Skeletal muscle satellite cell (primary cell): Measurements from ENCODE around the gene CCDC85B.

Experiments used
- H3K27me3 ChIP-seq: 2 replicates; pipeline ENCODE4 v1.7.0; 2013; ENCODE audit warnings: low read length; ENCODE audit not compliant: control insufficient read depth, insufficient read depth
- H3K36me3 ChIP-seq: 2 replicates; pipeline ENCODE4 v1.7.0; 2013; ENCODE audit warnings: mild to moderate bottlenecking, control low read depth, low read length; ENCODE audit not compliant: insufficient read depth
- H3K4me1 ChIP-seq: 2 replicates; pipeline ENCODE4 v1.7.0; 2013; ENCODE audit warnings: low read length; ENCODE audit not compliant: control insufficient read depth, insufficient read depth
- H3K4me2 ChIP-seq: 2 replicates; pipeline ENCODE4 v1.7.0; 2013; ENCODE audit warnings: mild to moderate bottlenecking, low read length
- H3K4me3 ChIP-seq: 2 replicates; pipeline ENCODE4 v1.7.0; 2013; ENCODE audit warnings: low read length
- H3K9ac ChIP-seq: 2 replicates; pipeline ENCODE4 v1.7.0; 2013; ENCODE audit warnings: mild to moderate bottlenecking, low read depth, low read length, moderate library complexity
- H3K9me3 ChIP-seq: replicated peaks from 2 replicates; pipeline ENCODE4 v1.7.0; 2013; ENCODE audit warnings: mild to moderate bottlenecking, control low read depth, low read length

Gene CCDC85B

DNA sequence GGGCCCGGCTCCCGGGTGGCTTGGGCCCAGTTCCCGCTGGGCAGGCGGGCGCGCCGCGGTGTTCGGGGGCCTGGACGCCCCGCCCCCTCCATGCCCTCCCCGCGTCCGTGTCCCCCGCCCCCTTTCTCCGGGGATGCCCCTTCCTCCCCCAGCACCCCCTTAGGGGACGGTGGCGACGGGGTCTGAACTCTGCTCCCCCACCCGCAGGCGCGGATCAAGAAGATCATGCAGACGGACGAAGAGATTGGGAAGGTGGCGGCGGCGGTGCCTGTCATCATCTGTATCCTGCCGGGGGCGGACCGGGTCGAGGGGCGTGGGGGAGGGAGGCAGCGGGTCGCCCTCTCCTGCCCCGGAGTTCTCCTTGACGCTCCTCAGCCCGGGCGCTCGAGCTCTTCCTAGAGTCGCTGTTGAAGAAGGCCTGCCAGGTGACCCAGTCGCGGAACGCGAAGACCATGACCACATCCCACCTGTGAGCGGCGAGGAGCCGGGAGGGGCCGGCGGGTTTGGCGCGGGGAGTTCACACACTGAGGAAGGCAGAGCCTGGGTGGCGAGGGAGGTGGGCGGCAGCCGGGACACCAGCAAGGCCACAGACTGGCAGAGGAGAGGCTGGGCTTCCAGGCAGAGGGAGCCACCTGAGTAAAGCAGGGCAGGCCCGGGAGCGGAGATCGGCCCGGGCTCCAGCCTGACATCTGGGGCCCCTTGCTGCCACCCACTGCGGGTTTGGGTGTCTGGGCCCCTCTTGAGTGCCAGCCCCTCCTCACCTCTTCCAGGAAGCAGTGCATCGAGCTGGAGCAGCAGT, 29.3 kb downstream of the CCDC85B start:
- no peaks in the 10 kb centered on the region for H3K27me3 ChIP-seq
- peaks cover 49% of the 10 kb centered on the region for H3K4me1 ChIP-seq
- H3K4me3 ChIP-seq, result peak overlapping the region; percentile 93
- H3K36me3 ChIP-seq, result peaks cover 53% of the 10 kb centered on the region
- H3K9me3 ChIP-seq, result no peaks in the 10 kb centered on the region
- H3K4me2 ChIP-seq, result peak overlapping the region; percentile 93
- peak overlapping the region; percentile 88 for H3K9ac ChIP-seq

DNA sequence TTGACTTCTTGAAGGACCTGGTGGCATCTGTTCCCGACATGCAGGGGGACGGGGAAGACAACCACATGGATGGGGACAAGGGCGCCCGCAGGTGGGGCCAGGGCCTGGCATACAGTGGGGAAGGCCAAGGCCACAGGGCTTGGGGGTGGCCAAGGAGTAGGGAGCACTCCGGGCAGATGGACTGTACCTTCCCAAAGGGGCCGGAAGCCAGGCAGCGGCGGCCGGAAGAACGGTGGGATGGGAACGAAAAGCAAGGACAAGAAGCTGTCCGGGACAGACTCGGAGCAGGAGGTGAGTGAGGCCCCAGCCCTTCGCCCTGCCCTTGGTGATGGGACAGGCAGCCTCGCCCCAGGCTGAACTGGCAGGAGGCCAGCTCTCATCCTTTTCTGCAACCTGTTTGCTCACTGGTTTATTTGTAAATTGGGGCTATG, 29.9 kb downstream of the CCDC85B start:
- Histone ChIP-seq H3K9ac (peak overlapping the region; percentile 88), H3K4me2 (peak overlapping the region; percentile 93), H3K27me3 (no peaks in the 10 kb centered on the region), H3K9me3 (no peaks in the 10 kb centered on the region), H3K4me3 (peak overlapping the region; percentile 93), H3K36me3 (peaks cover 60% of the 10 kb centered on the region), H3K4me1 (peaks cover 42% of the 10 kb centered on the region)

DNA sequence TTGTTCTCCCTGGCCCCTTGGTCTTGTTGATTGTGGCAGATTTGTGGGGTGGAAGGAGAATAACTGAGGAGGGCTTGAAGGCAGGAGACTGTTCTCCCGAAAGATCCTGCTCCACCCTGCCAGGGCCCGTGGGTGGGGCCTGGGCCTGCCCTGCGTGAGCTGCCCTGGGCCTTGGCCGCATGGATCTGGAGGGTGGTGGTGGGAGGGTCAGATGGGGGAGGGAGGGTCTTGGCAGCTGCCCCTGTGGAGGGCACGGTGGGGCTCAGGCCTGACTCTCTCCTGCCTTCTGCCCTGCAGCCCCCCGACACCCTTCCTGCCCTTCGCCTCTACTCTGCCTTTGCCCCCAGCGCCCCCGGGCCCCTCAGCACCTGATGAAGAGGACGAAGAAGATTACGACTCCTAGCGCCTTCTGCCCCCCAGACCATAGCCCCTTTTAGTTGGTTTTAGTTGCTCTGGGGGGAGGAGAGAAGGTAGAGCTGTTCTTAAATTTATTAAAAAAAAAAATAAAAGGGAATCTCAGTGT, 30.6 kb downstream of the CCDC85B start:
- no peaks in the 10 kb centered on the region for H3K27me3 ChIP-seq
- no peaks in the 10 kb centered on the region for H3K9me3 ChIP-seq
- peak overlapping the region; percentile 93 for H3K4me2 ChIP-seq
- H3K9ac ChIP-seq, result peak overlapping the region; percentile 88
- H3K36me3 ChIP-seq, result peaks cover 64% of the 10 kb centered on the region
- peak overlapping the region; percentile 93 for H3K4me3 ChIP-seq
- peaks cover 37% of the 10 kb centered on the region for H3K4me1 ChIP-seq

DNA sequence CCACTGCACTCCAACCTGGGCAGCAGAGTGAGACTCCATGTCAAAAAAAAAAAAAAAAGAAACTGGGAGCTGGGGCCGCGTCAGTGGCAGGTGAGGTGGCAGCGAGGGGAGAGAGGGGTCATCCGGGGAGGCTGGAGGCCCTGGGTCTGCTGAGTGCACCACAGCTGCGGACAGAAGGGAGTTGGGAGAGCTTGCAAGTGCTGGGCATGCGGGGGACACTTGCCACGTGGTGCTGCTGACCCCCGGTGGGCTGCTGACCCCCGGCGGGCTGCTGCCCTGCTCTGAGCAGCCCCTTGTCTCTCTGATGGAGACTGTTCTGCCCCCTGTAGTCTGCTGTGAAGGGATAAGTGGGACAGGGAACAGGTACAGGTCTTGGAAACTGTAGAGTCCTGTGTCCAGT, 31.4 kb downstream of the CCDC85B start:
- no peaks in the 10 kb centered on the region for H3K9me3 ChIP-seq
- H3K4me1 ChIP-seq, result peaks cover 29% of the 10 kb centered on the region
- no peak overlapping the region for H3K9ac ChIP-seq
- H3K4me3 ChIP-seq, result no peak overlapping the region
- H3K36me3 ChIP-seq, result peaks cover 62% of the 10 kb centered on the region
- H3K27me3 ChIP-seq, result no peaks in the 10 kb centered on the region
- H3K4me2 ChIP-seq, result peak overlapping the region; percentile 37

DNA sequence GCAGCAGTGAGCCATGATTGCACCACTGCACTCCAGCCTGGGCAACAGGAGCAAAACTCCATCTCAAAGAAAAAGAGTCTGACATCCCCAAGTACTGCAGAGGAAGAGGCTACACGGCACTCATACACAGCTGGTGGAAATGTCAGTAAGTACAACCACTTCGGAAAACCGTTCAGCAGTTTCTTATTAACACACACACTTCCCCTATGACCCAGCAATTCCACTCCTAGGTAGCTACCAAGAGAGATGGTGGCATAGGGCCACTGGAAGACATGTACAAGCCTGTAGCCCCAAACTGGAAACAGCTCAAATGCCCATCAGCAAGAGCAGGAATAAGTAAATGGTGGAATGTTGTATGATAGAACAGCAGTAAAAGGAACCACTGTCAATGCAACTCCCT, 32.1 kb downstream of the CCDC85B start:
- H3K4me1 ChIP-seq, result peaks cover 22% of the 10 kb centered on the region
- H3K9me3 ChIP-seq, result no peaks in the 10 kb centered on the region
- peak overlapping the region; percentile 37 for H3K4me2 ChIP-seq
- no peak overlapping the region for H3K9ac ChIP-seq
- peaks cover 58% of the 10 kb centered on the region for H3K36me3 ChIP-seq
- no peak overlapping the region for H3K4me3 ChIP-seq
- no peaks in the 10 kb centered on the region for H3K27me3 ChIP-seq

DNA sequence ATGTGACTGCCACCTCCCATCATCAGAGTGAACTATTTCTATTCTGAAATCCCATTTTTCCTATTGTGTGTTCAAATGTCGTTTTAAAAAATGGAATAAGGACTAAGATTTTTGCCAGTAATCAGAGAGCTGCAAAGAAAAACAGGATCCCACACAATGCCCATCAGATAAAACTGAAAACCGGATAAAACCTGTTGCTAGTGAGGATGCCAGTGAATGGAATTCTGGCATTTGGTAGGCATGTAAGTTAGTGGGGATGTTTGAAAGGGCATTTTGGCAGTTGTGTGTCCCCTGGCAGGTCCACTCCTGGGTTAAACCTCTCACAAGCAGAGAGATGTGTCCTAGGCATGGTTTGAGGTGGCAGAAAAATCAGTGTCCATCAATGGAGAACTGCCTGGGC, 34.9 kb downstream of the CCDC85B start:
- no peak overlapping the region for H3K9ac ChIP-seq
- H3K9me3 ChIP-seq, result no peaks in the 10 kb centered on the region
- no peaks in the 10 kb centered on the region for H3K27me3 ChIP-seq
- no peak overlapping the region for H3K4me3 ChIP-seq
- no peak overlapping the region for H3K4me2 ChIP-seq
- peaks cover 14% of the 10 kb centered on the region for H3K4me1 ChIP-seq
- peaks cover 48% of the 10 kb centered on the region for H3K36me3 ChIP-seq

DNA sequence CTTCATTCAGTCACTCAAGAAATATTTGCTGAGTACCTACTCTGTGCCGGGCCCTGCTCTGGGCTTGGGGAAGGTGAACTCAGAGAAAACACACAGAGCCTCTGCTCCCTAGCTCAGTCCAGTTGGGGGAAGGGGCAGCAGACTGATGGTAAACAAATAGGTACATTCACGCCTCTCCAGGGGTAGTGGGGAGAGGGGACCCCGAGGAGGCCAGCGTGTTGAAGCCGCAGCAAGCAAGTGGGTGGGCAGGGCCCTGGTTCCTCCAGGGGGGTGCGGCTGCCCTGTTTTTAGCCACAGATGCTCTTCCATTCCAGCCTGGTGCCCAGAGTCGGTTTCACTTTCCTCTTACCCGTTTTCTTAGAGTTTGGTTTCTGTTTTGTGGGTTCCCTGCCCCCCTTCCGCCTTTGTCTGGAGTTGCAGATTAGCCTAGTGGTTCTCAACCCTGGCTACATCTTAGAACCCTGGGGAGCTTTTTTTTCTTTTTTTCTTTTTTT, 37.5 kb downstream of the CCDC85B start:
- Histone ChIP-seq H3K4me1 (no peaks in the 10 kb centered on the region), H3K4me3 (no peak overlapping the region), H3K9ac (no peak overlapping the region), H3K27me3 (no peaks in the 10 kb centered on the region), H3K36me3 (peaks cover 25% of the 10 kb centered on the region), H3K4me2 (no peak overlapping the region), H3K9me3 (no peaks in the 10 kb centered on the region)

DNA sequence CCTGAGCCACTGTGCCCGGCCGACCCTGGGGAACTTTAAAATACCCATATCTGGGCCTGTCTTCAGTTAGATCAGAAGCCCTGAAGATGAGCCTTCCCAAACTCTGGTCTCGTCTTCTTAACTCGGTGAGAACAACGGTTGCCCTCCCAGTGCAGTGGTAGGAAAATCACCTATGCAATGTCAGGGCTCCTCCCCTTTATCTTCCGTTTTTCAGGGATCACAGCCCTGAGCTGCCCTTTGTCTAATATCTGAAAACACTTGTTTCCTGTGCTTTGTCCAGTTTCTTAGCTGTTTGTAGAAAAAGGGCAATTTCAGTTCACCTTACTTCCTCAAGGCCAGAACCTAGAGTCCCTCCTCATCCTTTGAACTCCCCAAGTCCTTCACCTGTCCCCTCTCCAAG, 38.2 kb downstream of the CCDC85B start:
- H3K4me2 ChIP-seq, result no peak overlapping the region
- no peaks in the 10 kb centered on the region for H3K27me3 ChIP-seq
- no peak overlapping the region for H3K9ac ChIP-seq
- H3K36me3 ChIP-seq, result peaks cover 20% of the 10 kb centered on the region
- no peaks in the 10 kb centered on the region for H3K9me3 ChIP-seq
- H3K4me3 ChIP-seq, result no peak overlapping the region
- no peaks in the 10 kb centered on the region for H3K4me1 ChIP-seq

DNA sequence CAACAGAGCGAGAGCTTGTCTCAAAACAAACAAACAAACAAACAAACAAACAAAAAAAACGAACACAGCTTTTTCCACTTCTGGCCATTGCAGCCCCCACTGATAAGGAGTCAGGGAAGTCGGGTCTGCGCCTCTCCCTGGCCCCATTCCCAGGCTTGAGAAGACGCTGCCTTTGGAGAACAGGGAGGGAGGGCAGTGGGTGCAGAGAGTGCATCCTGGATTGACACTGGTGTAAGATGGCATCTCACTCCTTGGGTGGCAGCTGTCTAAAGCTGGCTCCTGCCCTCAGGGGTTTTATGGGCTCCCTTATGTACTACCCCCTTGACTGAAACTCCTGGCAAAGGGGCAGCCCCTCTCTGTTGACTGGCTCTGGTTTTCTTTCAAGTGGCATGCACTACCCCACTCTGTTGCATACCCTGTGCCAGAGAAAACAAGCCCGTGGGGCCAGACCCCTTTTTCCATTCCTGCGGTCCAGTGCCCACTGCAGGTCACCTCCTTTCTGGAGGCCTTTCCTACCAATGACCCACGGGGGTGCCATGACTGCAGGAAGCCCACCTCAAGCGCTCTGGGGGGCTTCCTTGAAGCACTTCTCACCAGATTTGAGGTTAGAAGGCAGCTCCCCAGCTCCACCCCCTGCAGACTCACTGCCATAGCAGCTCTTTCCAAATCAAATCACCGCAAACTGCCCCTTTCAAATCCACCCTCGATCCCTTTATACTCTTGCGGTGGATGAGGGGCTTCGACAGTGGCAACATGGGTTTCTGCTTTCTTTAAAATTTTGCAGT, 41.5 kb downstream of the CCDC85B start:
- Histone ChIP-seq H3K27me3 (no peaks in the 10 kb centered on the region), H3K4me3 (no peak overlapping the region), H3K9ac (no peak overlapping the region), H3K4me1 (no peaks in the 10 kb centered on the region), H3K9me3 (no peaks in the 10 kb centered on the region), H3K4me2 (no peak overlapping the region), H3K36me3 (peaks cover 2% of the 10 kb centered on the region)

DNA sequence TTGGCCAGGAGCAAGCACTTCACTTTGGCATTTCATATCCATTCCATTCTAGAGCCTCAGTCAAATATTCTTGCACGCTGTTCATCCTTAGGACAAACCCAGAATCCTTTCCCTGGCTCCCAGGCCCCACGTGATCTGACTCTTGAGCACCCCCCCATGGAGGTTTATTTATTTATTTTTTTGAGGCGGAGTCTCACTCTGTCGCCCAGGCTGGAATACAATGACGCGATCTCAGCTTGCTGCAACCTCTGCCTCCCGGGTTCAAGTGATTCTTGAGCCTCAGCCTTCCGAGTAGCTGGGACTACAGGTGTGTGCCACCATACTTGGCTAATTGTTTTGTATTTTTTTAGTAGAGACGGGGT, 42.1 kb downstream of the CCDC85B start:
- Histone ChIP-seq H3K27me3 (no peaks in the 10 kb centered on the region), H3K9me3 (no peaks in the 10 kb centered on the region), H3K4me2 (no peak overlapping the region), H3K4me3 (no peak overlapping the region), H3K9ac (no peak overlapping the region), H3K36me3 (no peaks in the 10 kb centered on the region), H3K4me1 (no peaks in the 10 kb centered on the region)

DNA sequence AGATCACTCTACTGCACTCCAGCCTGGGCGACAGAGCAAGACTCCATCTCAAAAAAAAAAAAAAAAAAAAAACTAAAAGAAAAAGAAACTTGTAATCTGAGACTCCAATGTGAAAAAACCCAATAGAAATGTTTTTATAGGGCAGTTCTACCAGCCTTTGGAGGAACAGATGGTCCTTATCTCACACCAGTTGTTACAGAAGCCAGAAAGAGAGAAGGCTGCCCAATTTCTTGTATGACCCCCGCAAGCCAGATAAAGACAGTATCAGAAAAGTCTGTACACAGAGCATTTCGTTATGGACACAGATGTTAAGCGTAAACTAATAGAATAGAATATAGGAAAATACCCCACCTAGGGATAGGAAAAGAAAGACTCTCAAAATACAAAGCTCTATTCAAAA, 43.5 kb downstream of the CCDC85B start:
- Histone ChIP-seq H3K36me3 (no peaks in the 10 kb centered on the region), H3K27me3 (no peaks in the 10 kb centered on the region), H3K4me1 (no peaks in the 10 kb centered on the region), H3K4me3 (no peak overlapping the region), H3K9ac (no peak overlapping the region), H3K9me3 (no peaks in the 10 kb centered on the region), H3K4me2 (no peak overlapping the region)
